HUES6 (cell line): Measurements from ENCODE around the gene ATP13A1.

Experiments
- H3K27ac ChIP-seq: 2 replicates; pipeline ENCODE4 v1.7.0; 2013; ENCODE audit warnings: low read depth, mild to moderate bottlenecking, low read length, inconsistent platforms
- H3K27me3 ChIP-seq: 2 replicates; pipeline ENCODE4 v1.6.1; 2013; ENCODE audit warnings: low read length; ENCODE audit not compliant: control insufficient read depth, insufficient read depth
- H3K36me3 ChIP-seq: 2 replicates; pipeline ENCODE4 v1.6.1; 2013; ENCODE audit warnings: low read length; ENCODE audit not compliant: control insufficient read depth, insufficient read depth
- H3K4me1 ChIP-seq: 2 replicates; pipeline ENCODE4 v1.6.1; 2013; ENCODE audit warnings: low read length; ENCODE audit not compliant: control insufficient read depth, insufficient read depth
- H3K4me3 ChIP-seq: 2 replicates; pipeline ENCODE4 v1.5.1; 2013; ENCODE audit warnings: low read depth, low read length
- H3K9ac ChIP-seq: one replicate; pipeline ENCODE4 v1.6.1; 2013; ENCODE audit warnings: mild to moderate bottlenecking, low read length
- H3K9me3 ChIP-seq: 2 replicates; pipeline ENCODE4 v1.6.1; 2013; ENCODE audit warnings: low read depth, low read length; ENCODE audit not compliant: control insufficient read depth, insufficient read depth

Gene ATP13A1

DNA sequence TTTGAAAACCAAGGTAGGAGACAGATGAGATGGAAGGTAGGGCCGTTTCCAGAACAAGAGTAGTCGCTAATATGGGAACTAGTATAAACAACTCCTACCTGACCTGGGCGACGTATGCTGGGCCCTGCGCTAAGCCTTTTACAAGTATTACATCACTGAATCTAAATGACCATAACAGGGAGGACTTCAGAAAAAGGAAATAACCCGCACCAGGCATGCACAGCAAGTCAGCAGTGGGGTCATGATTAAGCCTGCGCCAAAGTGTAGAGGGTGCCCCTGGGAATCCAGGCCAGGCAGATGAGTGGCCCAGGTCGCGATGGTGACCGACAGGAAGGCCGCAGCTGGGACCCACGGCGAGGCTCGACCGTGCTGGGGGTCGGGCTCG is 613 bp downstream of the ATP13A1 start:
- Histone ChIP-seq H3K4me1 (peaks cover 12% of the 10 kb centered on the region), H3K27me3 (no peaks in the 10 kb centered on the region), H3K9ac (peak overlapping the region; percentile 95), H3K27ac (peak overlapping the region; percentile 64; the same call in 1 of the 2 replicates), H3K36me3 (peaks cover 32% of the 10 kb centered on the region), H3K9me3 (no peaks in the 10 kb centered on the region), H3K4me3 (peak overlapping the region; percentile 92)

DNA sequence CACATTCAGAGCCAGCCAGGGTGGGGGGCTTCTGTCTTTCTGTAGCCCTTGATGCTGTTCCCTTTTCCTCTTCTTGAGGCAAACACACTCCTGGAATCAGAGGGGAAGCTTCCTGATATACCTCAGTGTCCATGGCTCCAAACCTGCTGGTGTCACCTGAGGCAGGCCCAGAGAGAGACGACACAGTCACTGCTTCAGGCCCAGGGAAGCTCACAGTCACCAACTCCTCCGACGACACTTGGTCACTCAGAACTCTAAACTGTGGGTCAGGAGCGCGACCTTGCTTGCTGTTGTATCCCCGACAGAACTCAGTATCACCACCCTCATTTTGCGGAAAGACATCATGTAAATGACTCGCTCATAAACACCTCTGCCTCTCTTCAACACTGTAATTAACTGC is 1.1 kb downstream of the ATP13A1 start:
- H3K27ac ChIP-seq: no peak overlapping the region
- no peaks in the 10 kb centered on the region for H3K27me3 ChIP-seq
- peak overlapping the region; percentile 95 for H3K9ac ChIP-seq
- H3K9me3 ChIP-seq: no peaks in the 10 kb centered on the region
- H3K4me1 ChIP-seq: peaks cover 12% of the 10 kb centered on the region
- H3K36me3 ChIP-seq: peaks cover 38% of the 10 kb centered on the region
- H3K4me3 ChIP-seq: peak overlapping the region; percentile 92

DNA sequence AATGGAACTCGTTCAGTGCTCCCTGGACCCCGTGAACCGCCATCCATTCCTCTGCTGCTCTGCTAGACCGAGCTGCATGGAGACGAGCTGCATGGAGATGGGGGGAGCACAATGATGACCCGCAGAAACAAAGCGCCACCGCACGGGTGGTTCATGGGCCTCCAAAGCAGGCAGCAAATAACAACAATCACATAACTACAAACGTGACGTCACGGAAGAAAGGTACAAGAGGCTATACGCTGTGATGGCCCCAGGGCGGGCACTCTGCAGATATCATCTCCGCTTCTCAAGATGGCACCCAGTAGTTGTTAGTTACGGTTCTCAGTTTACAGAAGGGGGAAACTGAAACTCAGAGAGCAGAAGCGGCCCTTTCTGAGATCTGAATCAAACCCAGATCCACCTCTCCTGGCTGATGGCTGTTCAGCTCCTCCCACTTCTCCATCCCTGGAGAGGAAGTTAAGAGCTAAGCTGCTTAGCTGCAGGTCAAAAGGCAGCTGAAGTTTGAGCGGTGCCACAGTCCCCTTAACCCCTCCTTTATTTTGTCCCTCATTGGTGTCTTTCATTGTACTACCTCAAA is 1.7 kb downstream of the ATP13A1 start:
- H3K9me3 ChIP-seq: no peaks in the 10 kb centered on the region
- no peak overlapping the region for H3K27ac ChIP-seq
- peaks cover 12% of the 10 kb centered on the region for H3K4me1 ChIP-seq
- H3K36me3 ChIP-seq: peaks cover 43% of the 10 kb centered on the region
- peak overlapping the region; percentile 92 for H3K4me3 ChIP-seq
- no peaks in the 10 kb centered on the region for H3K27me3 ChIP-seq
- H3K9ac ChIP-seq: peak overlapping the region; percentile 95

DNA sequence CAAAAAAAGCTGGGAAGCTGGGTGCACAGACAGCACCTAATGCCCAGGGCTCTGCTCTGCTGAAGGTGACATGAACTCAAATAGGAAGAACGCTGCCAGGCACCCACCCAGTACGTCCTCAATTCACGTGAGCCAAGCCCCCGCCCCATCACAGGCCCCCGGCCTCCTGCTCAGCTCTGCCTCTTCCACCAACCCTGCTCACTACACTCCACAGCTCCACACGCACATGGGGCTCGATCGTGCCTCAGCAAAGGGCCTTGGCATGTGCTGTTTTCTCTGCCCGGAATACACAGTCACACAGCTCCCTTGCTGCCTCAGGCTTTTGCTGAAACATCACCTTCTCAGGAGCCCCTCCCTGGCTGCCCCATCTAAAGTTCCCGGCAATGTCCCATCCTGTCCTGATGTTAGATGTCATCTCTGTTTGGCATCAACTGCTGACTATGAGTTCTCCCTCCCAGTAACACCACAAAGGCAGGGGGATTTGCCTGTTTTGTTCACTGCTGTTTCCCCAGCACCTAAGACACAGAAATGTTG is 2.3 kb downstream of the ATP13A1 start:
- Histone ChIP-seq H3K36me3 (peaks cover 49% of the 10 kb centered on the region), H3K27me3 (no peaks in the 10 kb centered on the region), H3K9ac (peak overlapping the region; percentile 21), H3K27ac (no peak overlapping the region), H3K4me1 (peaks cover 12% of the 10 kb centered on the region), H3K9me3 (no peaks in the 10 kb centered on the region), H3K4me3 (0 out of 2 replicates have a peak overlapping the region, but pooled peaks have one; percentile 92)

DNA sequence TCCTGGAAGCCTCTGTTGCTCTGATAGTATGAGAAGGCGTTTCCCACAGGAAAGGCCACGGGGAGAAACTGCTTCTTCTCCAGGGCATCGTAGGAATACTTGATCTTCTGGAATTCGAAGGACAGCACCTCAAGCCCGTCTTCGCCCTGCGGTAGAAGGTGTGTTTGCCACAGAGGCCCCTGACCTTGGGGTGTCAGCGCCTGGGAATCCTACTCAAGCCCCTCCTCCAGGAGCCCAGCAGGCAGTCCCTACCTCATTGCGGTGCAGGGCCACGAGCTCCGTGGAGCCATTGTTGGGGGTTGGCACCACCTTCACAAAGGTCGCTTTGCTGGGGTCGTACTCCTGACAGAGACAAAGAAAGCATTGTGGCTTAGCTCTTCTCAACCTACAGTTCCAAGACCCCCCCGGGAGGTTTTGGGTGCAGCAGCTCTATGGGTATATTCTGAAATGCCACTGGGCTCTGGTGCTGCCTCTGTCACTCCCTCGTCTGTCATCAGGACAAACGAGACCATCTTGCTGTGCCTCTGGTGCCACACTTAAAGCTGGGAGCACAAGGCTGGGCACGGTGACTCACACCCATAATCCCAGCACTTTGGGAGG is 3.7 kb downstream of the ATP13A1 start:
- Histone ChIP-seq H3K9ac (no peak overlapping the region), H3K27me3 (no peaks in the 10 kb centered on the region), H3K9me3 (no peaks in the 10 kb centered on the region), H3K36me3 (peaks cover 64% of the 10 kb centered on the region), H3K27ac (no peak overlapping the region), H3K4me3 (no peak overlapping the region), H3K4me1 (peaks cover 12% of the 10 kb centered on the region)

GRCh38 chr19:19657397-19657783 is 6.1 kb downstream of the ATP13A1 start:
- Histone ChIP-seq H3K9me3 (no peaks in the 10 kb centered on the region), H3K27me3 (no peaks in the 10 kb centered on the region), H3K27ac (no peak overlapping the region), H3K4me3 (no peak overlapping the region), H3K4me1 (peaks cover 8% of the 10 kb centered on the region), H3K9ac (no peak overlapping the region), H3K36me3 (peaks cover 86% of the 10 kb centered on the region)

- Histone ChIP-seq H3K36me3 (peaks cover 89% of the 10 kb centered on the region), H3K9ac (no peak overlapping the region), H3K27ac (no peak overlapping the region), H3K27me3 (no peaks in the 10 kb centered on the region), H3K4me3 (no peak overlapping the region), H3K9me3 (no peaks in the 10 kb centered on the region), H3K4me1 (0 out of 2 replicates have a peak, but pooled peaks cover 3% of the 10 kb centered on the region)
These were observed 6.8 kb downstream of the ATP13A1 start for GRCh38 chr19:19656451-19657396.

DNA sequence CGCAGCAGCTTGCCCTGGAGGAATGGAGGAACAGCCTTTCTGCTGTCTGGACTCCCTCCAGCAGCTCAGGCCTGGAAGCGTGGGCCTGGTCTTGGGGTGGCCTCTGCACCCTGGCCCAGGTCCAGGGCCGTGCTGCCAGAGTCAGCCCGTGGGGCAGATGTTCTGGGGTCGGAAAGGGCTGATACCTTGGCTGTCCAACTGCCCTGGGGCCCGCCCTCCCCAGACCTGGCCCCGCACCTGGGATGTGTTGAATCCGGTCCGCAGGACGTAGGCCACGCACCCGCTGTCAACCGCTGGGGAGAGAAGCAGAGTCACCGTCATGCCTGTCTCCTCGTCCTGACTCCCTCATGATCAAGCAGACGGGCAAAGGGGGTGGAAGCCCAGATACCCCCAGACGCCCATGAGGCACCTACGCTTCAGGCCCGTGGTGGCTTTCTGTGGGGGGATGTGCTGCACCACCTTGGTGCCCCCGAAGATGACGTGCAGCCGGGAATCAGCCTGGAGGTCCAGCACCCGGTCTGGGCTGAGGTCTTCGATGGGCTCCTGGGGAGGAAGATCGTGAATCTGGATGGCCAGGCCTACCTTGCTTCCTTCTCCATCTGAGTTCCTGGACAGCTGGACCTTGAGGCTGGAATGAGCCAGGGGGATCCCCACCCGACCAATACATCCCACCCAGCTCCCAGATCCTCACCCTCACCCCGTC is 7.7 kb downstream of the ATP13A1 start:
- Histone ChIP-seq H3K9ac (no peak overlapping the region), H3K27ac (no peak overlapping the region), H3K4me1 (no peaks in the 10 kb centered on the region), H3K9me3 (no peaks in the 10 kb centered on the region), H3K27me3 (no peaks in the 10 kb centered on the region), H3K36me3 (peaks cover 91% of the 10 kb centered on the region), H3K4me3 (no peak overlapping the region)

GRCh38 chr19:19655051-19655594 is 8.4 kb downstream of the ATP13A1 start:
- H3K36me3 ChIP-seq: peaks cover 97% of the 10 kb centered on the region
- H3K9me3 ChIP-seq: no peaks in the 10 kb centered on the region
- H3K4me1 ChIP-seq: no peaks in the 10 kb centered on the region

DNA sequence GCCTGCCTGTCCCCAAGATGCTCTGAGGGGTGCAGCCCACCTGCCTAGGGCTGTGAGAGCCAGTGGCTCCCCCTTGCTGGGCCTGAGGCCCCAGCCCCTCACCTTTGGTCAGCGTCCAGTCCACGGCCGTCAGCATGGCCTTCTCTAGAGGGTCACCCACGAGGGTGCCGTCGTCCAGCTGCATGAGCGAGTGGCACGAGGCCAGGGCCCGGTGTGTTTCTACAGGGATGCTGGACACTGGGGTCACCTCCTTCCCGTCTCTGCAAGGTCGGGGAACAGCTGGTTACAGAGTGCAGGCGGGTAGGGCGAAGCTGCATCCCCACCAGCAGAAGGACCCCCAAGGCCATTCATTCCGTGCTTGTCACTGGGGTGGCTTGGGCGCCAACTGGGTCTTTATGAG is 9.0 kb downstream of the ATP13A1 start:
- H3K4me3 ChIP-seq: no peak overlapping the region
- H3K4me1 ChIP-seq: no peaks in the 10 kb centered on the region
- no peaks in the 10 kb centered on the region for H3K27me3 ChIP-seq
- H3K27ac ChIP-seq: no peak overlapping the region
- H3K9me3 ChIP-seq: no peaks in the 10 kb centered on the region
- peaks cover 97% of the 10 kb centered on the region for H3K36me3 ChIP-seq
- no peak overlapping the region for H3K9ac ChIP-seq

More at GRCh38 chr19:19655051-19655594, 8.4 kb downstream of the ATP13A1 start:
- Histone ChIP-seq H3K4me3 (no peak overlapping the region), H3K27ac (no peak overlapping the region), H3K9ac (no peak overlapping the region), H3K27me3 (no peaks in the 10 kb centered on the region)
